Progenitor cell of endocrine pancreas (in vitro differentiated cells): Measurements from ENCODE around the gene ECEL1. TPM values are rescaled to one million over a fixed set of nuclear protein-coding genes. Genes with fewer than 3 reads are reported as not detected.

Experiments used
- DNase-seq: peaks from one replicate; pipeline ENCODE4 v3.0.0; 2021; ENCODE audit warnings: low spot score; ENCODE audit not compliant: unreplicated experiment
- H3K27ac Mint-ChIP-seq: 2 replicates; pipeline ENCODE4 v1.8.0; 2021; ENCODE audit warnings: mild to moderate bottlenecking, moderate library complexity, mixed read lengths
- H3K27me3 Mint-ChIP-seq: 2 replicates; pipeline ENCODE4 v1.8.0; 2021; ENCODE audit warnings: mixed read lengths
- H3K36me3 Mint-ChIP-seq: 2 replicates; pipeline ENCODE4 v1.8.0; 2022; ENCODE audit warnings: mixed read lengths; ENCODE audit not compliant: insufficient read depth
- H3K4me1 Mint-ChIP-seq: 2 replicates; pipeline ENCODE4 v1.8.0; 2021; ENCODE audit warnings: low read depth, mixed read lengths
- H3K4me3 Mint-ChIP-seq: 2 replicates; pipeline ENCODE4 v1.8.0; 2021; ENCODE audit warnings: low read depth, mild to moderate bottlenecking, moderate library complexity, mixed read lengths
- H3K9me3 Mint-ChIP-seq: 2 replicates; pipeline ENCODE4 v1.8.0; 2021; ENCODE audit warnings: low read depth, mixed read lengths
- total RNA-seq: library from RNA; stranded (reverse); gene quantifications from 2 replicates; pipeline ENCODE4 v1.2.1, GENCODE V29; 2021
- TF ChIP-seq, protein P1 (sequence below): fragments of 200-600 bp; sonication (generic); IDR thresholded peaks from one replicate; pipeline ENCODE4 v1.5.0; 2021; ENCODE audit warnings: antibody characterized with exemption, mild to moderate bottlenecking; ENCODE audit not compliant: unreplicated experiment

Gene ECEL1
- total RNA-seq, 1 donor from 2014 or later = 2.9 TPM

DNA sequence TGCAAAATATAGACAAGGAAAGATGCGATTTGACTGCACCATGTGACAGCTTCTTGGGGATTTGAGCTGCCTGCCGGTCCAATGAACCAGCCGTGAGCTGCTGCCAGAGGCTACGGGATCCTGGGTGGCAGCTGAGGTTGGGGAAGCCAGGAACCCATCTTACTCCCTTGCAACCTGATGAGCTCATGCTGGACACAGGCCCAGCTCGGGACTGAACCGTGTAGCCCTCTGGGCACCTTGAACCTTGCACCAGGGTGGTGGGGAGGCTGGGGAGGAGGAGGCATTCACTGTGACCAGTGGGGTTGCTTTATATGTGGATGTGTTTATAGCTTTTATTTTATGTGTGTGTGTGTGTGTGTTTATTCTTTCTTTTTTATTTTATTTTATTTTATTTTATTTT is 22.6 kb downstream of the ECEL1 start:
- Mint-ChIP-seq H3K4me1 (no peaks in the 10 kb centered on the region), H3K27ac (no peak overlapping the region), H3K36me3 (no peaks in the 10 kb centered on the region), H3K27me3 (peaks cover 40% of the 10 kb centered on the region), H3K9me3 (no peaks in the 10 kb centered on the region), H3K4me3 (no peak overlapping the region)
- DNase-seq = no peak
- TF ChIP-seq, protein P1, sequence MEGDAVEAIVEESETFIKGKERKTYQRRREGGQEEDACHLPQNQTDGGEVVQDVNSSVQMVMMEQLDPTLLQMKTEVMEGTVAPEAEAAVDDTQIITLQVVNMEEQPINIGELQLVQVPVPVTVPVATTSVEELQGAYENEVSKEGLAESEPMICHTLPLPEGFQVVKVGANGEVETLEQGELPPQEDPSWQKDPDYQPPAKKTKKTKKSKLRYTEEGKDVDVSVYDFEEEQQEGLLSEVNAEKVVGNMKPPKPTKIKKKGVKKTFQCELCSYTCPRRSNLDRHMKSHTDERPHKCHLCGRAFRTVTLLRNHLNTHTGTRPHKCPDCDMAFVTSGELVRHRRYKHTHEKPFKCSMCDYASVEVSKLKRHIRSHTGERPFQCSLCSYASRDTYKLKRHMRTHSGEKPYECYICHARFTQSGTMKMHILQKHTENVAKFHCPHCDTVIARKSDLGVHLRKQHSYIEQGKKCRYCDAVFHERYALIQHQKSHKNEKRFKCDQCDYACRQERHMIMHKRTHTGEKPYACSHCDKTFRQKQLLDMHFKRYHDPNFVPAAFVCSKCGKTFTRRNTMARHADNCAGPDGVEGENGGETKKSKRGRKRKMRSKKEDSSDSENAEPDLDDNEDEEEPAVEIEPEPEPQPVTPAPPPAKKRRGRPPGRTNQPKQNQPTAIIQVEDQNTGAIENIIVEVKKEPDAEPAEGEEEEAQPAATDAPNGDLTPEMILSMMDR = no peak

DNA sequence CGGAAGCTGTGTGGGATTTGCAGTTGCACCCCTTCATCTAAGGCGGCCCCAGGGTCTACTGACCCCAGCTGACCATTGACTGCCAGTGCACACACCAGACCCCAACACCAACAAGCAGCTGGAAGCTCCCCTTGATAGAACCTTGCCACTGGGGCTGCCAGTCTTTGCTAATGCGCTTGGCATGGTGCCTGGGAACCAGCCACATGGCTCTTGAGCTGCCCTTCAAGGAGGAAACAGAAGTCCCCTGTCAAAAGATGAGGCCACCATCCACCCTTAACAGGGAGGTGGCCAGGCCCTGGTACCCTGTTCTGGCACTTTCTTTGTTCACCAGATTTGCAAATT is 23.1 kb downstream of the ECEL1 start:
- H3K36me3 Mint-ChIP-seq = no peaks in the 10 kb centered on the region
- no peaks in the 10 kb centered on the region for H3K4me1 Mint-ChIP-seq
- H3K27me3 Mint-ChIP-seq = peaks cover 40% of the 10 kb centered on the region
- H3K4me3 Mint-ChIP-seq = no peak overlapping the region
- TF ChIP-seq, protein P1 = no peak
- no peaks in the 10 kb centered on the region for H3K9me3 Mint-ChIP-seq
- DNase-seq = no peak
- H3K27ac Mint-ChIP-seq = no peak overlapping the region

DNA sequence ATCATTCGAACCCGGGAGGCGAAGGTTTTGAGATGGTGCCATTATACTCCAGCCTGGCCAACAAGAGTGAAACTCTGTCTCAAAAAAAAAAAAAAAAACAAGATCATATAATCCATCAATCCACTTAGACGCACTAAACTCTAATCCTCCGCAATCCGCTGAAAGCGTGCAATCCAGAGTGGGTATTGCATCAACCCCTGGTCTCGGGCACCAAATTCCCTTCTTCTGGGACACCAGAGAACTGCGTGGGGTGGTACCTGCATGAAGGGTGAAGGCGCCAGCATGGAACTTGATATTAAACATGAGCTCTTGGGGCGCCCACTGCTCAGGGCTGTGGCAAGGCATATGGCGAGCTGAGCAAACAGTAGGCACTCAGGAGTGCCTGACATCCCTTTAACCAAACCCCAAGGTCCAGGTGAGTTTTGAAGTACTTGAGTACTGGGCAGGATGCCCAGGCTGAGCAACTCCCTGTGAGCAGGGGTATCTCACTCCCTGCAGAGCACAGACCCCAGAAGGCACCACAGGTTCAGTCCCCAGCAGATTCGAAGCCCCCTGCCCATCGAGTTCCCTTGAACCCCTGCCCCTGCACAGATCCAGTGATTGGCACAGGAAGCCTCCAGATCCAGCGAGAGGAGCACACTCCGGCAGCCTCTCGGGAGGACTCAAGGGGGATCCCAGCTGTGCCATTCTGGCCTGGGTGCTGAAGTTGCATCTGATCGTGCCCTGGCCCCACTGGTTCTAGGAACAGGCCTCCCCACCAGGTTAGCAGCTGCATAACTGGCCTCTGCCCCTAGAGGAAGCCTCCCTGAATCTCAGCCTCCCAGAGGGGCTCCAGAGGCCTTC is 23.7 kb downstream of the ECEL1 start:
- Mint-ChIP-seq H3K36me3 (no peaks in the 10 kb centered on the region), H3K4me3 (no peak overlapping the region), H3K4me1 (no peaks in the 10 kb centered on the region), H3K27ac (no peak overlapping the region), H3K27me3 (peaks cover 34% of the 10 kb centered on the region), H3K9me3 (no peaks in the 10 kb centered on the region)
- TF ChIP-seq, protein P1 = no peak
- no peak for DNase-seq

DNA sequence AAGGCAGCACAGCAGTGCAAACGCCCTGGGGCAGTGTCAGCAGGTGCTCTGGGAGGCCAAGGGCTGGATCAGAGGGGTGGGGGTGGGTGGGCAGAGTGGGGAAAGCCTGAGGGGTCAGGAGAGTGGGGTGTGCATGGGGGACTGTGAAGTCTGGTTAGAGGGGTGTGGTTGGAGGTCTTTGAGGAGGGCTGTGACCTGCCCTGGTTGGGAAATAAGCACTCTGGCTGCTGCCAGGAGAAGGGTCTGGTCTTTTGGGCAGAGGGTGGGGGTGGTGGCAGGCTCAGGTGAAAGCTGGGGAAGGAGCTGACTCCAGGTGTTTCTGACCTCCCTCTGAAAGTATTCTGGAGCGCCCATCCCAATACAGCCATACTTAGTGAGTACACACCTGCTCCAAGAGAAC is 27.5 kb downstream of the ECEL1 start:
- Mint-ChIP-seq H3K4me3 (no peak overlapping the region), H3K36me3 (no peaks in the 10 kb centered on the region)
- no peak for DNase-seq

DNA sequence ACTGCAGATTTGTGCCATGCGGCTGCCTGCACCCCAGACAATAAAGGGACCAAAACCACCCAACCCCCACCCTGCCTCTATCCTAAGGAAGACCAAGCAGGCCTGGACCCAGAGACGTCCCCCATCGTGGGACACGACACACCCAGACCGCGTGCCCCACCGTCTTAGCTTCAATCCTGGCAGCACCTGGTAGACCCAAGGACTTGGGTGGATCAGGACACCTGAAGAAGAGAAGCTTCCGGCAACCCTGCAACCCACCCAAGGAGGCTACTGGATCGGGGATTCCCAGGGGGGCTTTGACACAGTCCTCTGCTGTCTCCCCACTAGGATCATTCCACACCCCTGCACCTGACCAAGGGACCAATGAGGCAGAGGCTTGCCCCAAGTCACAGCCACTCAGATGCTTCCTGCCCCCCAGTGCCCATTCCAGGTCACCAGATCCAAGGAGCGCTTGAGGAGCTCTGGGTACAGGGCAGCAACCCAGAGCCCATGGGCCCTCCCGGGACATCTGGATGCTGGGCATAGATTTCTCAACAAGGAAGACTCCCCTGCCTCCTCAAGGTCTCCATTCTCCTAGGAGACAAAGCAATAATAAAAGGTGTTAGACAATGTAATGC is 28.1 kb downstream of the ECEL1 start:
- no peaks in the 10 kb centered on the region for H3K9me3 Mint-ChIP-seq
- H3K4me1 Mint-ChIP-seq = no peaks in the 10 kb centered on the region
- no peak for DNase-seq
- no peak overlapping the region for H3K27ac Mint-ChIP-seq
- peaks cover 28% of the 10 kb centered on the region for H3K27me3 Mint-ChIP-seq
- H3K4me3 Mint-ChIP-seq = no peak overlapping the region
- TF ChIP-seq, protein P1 = no peak
- H3K36me3 Mint-ChIP-seq = no peaks in the 10 kb centered on the region

More for the DNA sequence above, 27.5 kb downstream of the ECEL1 start:
- no peaks in the 10 kb centered on the region for H3K9me3 Mint-ChIP-seq
- no peak overlapping the region for H3K27ac Mint-ChIP-seq
- TF ChIP-seq, protein P1 = no peak
- peaks cover 25% of the 10 kb centered on the region for H3K27me3 Mint-ChIP-seq
- H3K4me1 Mint-ChIP-seq = no peaks in the 10 kb centered on the region
